ENCODE measurements around the gene CD163L1. TPM values are rescaled to one million over a fixed set of nuclear protein-coding genes. Genes with fewer than 3 reads are reported as not detected.
"Not testable (repeated sequence)": the region's sequence is repeated elsewhere in the genome, so short reads cannot be mapped to it uniquely, and the experiment has no call there.

The CD163L1 gene
- polyA plus RNA-seq (2014; cell fraction: cytosol; rRNA removed) = 2.5 and 6.8 TPM in 2 replicates
- polyA plus RNA-seq (2014; cell fraction: nucleus; rRNA removed) = 5.2 and 8.2 TPM in 2 replicates

DNA sequence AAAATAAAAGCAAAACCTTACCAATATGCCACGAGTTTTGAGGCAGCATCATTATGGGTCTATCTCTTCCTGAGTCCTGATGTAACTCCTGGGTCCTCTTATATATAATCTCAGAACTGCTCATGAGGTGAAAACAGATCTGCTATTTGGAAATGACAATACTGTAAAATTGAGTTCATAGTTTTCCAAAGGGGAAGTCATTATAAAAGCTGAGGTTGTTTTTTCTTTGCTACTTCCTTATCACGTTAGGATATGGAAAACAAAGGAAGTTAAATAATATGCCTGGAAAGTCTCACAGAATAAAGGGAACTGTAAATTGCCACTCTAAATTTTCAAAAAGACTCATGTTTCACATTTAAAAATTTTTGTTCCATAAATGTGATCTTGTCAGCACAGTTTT lies at the start of gene CD163L1:
Gene CD163L1, minus strand, starts transcription at position 78 of the 400 bp plus-strand sequence. Its CDS starts 26 bp downstream, at position 52.
- no peak for DNase-seq (ENCODE audit: low spot score)

DNA sequence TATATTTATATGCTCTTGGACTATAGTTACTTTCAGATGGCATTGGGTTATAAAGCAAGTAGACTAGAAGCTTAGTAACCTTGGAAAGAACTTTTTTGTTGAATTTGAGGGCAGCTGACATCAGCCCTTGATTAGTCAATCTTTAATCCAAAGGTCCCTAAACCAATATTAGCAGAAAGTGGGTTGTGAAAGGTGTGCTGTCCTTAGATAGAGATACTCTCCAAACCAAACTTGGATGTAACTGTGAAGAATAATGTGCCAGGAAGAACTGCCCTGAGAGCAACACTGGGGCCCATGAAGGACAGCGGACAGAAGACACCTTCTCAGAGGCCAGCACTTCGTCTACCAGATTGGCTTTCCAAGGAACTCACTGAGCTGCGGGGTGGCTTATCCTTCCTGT lies 49.1 kb upstream of the CD163L1 start:
- DNase-seq (ENCODE audit: low spot score) = no peak

DNA sequence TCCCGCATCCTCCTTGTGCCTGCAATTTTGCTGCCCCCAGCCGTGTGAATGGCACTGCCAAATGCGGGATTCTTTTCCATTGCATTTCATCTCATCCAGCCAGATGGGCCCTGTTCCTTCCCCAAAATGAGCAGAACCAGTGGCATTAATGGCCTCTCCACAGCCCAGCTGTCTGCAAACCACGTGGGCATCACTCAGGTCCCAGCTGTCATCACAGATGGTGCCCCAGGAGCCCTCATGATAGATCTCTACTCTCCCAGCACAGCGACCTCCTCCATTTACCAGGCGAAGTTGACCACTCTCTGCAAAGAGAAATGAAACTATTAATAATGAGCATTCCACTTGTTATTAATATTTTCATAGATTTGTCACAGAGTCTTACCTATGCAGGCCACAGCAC lies 42.6 kb upstream of the CD163L1 start:
- no peak for DNase-seq (ENCODE audit: low spot score)

DNA sequence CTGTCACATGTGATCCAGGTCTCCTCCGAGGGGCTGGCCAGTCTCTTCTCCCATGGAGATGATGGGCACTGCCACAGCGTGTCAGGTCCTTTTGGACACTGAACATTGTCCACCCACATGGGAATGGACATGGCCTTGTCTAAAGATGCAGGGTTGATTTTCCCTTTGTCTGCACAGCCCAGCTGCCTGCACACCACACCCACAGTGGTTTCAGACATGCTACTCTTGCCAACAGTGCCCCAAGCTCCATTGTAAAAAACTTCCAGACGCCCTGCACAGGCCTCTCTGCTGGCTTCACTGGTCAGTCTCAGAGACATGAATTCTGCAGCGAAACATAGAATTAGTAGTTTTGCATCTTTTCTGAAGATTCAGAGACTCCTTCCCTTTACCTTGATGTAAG lies 41.1 kb upstream of the CD163L1 start:
- DNase-seq (ENCODE audit: low spot score) = no peak

DNA sequence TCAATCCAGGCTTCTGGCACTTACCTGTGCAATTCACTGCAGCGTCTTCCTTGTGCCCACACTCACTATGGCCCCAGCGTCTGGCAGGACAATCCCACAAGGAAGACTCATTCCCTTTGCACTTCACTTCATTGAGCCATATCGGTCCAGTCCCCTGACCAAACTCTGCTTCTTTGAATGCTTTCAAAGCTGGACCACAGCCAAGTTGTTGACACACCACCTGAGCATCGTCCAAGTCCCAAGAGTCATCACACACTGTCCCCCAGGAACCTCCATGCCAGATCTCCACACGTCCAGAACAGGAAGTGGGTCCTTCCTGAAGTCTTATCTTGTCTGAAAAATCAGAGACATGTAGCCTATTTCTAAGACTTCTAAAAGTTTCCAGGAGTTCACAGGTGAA lies 39.4 kb upstream of the CD163L1 start:
- no peak for DNase-seq (ENCODE audit: low spot score)

DNA sequence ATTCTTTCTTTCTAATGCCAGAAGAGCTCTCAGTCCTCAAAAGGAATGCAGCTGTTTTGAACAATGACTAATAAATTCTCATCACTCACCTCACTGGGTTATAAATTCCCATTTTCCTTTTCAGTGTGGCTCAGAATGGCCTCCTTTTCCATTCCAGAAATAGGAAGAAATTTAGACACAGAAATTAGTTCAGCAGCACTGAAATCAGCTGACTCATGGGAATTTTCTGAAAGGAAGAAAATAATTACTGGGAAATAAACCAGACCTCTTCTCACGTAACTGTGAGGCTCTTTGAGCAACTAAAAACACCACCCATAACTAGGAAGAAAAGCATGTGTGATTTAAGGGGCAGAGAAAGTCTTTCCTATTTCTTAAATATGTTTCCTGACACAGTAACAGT lies 35.8 kb upstream of the CD163L1 start:
- DNase-seq (ENCODE audit: low spot score) = no peak

DNA sequence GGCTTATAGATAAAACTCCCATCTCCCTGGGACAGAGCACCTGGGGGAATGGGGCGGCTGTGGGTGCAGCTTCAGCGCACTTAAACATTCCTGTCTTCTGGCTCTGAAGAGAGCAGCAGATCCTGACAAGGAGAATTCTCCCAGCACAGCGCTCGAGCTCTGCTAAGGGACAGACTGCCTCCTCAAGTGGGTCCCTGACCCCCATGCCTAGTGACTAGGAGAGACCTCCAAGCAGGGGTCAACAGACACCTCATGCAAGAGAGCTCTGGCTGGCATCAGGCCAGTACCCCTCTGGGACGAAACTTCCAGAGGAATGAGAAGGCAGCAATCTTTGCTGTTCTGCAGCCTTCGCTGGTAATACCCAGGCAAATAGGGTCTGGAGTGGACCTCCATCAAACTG lies 28.1 kb upstream of the CD163L1 start:
- no peak for DNase-seq (ENCODE audit: low spot score)

DNA sequence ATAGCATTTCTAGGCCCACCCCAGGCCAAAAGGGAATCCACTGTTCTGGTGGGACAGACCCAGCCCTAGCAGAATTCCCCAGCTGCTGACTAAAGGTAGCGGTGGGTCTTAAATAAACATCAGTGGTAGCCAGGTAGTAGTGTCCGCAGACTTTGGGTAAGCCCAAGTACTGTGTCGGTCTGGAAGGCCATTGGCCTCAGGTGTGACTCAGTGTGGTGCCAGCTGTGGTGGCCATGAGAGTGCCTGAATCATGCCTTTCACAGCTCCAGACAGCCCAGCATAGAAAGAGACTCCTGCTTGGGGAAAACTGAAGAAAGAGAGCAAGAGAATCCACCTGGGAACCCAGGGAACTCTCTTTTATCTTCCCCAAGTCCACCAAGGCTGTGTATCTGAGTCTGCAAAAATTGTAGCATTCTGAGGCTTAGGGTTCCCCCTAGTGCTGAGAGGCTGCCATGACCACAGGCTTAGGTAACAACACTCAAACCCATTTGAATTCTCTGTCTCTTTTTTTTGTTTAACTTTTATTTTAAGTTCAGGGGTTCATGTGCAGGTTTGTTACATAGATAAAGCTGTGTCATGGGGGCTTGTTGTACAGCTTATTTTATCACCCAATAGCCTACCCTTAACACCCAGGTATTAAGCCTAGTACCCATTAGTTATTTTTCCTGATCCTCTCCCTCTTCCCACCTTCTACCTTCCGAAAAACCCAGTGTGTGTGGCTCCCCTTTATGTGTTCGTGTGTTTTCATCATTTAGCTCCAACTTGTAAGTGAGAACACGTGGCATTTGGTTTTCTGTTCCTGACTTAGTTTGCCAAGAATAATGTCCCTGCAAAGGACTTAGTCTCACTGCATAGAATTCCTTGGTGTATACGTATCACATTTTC lies 16.7 kb upstream of the CD163L1 start:
- DNase-seq (ENCODE audit: low spot score) = peak; percentile 37

DNA sequence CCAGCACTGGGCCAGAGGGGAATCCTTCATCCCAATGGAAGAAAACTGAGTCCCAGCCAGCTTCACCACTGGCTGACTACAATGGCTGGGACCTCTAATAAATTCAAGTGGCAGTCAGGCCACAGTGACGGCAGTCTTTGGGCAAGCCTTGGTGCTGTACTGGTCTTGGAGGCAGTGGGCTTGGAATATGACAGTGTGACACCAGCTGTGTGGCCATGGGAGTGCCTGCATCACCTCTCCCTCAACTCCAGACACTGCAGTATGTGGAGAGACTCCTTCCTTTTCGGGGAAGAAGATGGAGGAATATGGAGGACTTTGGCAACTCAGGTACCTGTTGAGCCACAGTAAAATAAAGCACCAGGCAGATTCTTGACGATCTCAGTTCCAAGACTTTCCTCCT lies 16.0 kb upstream of the CD163L1 start:
- no peak for DNase-seq (ENCODE audit: low spot score)

DNA sequence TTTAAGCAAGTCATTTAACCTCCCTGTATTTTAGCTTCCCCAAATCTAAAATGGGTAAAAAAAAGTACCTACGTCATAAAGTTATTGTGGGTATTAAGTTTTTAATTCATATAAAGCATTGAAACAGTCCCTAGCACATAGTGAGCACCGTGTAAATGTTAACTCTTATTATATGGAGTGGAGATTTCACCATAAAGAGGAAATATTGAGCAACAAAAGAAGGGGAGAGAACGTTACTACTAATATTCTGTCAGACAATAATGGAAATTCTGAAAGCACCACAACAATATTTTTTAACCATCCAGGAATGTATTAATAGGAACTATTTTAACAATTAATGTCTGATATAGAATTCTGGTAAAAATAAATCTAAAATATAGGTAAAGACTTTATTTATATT lies 7.8 kb upstream of the CD163L1 start:
- DNase-seq (ENCODE audit: low spot score) = no peak

DNA sequence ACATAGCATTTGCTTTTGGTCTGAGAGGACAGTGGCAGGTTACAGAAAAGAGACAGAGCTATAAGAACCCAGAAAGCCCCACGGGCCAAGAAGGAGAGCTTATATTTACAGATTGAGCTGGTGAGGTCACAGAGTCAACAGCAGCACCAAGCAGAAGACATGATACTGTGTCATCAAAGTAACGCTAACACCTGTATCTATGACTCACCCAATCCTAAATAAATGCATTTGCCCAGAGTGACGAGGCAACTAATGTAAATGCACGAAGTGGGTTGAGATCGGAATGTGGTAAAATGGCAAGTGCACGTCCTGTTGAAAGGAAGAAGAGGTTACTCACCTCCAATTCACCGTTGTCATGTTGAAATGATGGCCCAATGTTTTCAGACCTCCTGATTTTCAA lies 6.7 kb upstream of the CD163L1 start:
- no peak for DNase-seq (ENCODE audit: low spot score)

DNA sequence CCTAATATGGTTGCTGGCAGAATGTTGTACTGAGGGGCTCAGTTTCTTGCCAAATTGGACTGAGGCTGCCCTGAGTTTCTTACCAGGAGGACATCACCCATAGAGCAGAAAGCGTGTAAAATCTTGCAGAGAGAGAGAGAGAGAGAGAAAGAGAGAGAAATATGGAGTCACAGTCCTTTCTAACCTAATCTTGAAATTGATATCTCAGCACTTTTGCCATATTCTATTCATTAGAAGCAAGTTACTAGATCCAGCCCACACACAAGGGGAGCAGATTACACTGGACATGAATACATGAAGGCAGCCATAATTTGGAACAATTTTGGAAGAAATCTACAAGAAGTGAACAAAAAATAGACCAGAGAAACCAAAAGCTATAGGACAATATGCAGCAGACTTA lies 4.1 kb upstream of the CD163L1 start:
- DNase-seq (ENCODE audit: low spot score) = no peak

DNA sequence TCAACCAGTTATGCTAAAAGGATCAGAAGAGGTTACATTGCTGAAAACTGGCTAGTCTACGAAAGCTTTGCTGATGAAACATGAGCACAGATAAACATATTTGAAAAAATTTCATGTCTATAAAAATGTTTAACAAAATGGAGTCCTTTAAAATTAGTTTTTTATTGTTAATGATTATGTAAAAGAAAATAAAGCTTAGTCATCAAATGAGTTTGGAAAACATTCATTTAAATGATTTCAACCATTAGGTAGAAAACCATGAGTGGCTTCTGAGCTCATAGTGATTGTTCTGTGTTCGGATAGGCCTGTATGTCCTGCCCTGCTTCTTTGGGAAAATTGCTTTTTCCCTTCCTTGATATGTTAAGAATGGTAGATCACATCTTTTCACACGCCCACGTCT lies 584 bp upstream of the CD163L1 start:
- DNase-seq (ENCODE audit: low spot score) = no peak

DNA sequence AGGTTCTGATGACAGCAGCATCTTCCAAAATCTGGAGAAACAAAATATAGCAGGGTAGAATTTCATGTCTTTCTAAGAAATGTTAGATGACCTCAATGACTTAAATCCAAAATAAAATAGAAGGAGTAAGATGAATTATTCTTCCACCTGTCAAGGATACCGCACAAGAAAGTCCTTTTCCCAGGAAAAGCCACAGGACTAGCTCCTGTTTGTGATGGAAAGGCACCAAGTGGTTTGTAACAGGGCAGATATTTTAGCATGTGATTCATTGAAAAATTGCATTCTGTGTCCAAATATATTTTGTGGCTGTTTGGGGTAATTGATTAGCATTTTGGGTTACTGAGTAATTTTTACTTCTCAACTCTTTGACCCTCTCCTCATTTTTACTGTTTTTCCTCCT lies 2.7 kb downstream of the CD163L1 start:
- no peak for DNase-seq (ENCODE audit: low spot score)

DNA sequence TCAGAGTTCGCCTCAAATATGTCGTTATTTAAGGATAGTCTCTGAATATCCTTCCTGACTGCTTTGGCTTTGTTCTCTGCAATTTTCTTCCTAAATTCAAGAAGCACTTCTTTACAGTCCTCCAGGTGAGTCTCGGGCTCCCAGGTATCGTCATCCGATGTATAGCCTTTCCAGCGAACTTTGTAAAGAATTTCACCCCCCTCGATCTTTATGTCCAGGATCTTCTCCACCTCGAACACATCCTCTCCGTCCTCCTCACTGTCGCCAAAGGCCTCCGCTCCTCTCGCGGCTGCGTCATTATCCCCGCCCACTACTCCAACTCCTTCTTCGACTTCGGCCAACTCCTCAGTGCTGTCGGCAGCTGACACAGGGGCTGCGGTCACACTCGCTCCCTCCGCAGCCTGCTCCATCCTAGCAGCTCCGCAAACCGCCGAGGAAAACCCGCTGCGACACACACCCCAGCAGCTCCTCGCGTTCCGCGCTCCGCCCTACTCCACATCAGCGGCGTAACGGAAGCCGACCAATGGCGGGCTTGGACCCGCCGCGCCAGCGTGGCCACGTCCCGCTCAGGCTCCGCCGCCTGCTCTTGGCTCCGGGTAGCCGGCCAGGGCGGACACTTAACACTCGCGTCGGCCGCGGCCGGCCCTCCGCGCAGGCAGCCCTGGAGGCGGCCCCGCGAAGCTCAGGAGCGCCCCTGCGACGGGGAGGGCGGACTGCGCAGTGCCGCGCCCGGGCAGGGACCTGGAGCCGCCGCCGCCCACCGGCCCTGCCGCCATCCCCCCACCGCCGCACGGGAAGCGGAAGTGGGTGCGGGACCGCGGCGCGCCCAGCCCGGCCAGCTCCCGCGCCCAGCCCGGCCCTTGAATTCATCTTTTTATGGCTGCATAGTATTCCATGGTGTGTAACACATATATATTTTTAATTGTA lies 4.1 kb downstream of the CD163L1 start:
- peak; percentile 61 for DNase-seq (ENCODE audit: low spot score)

DNA sequence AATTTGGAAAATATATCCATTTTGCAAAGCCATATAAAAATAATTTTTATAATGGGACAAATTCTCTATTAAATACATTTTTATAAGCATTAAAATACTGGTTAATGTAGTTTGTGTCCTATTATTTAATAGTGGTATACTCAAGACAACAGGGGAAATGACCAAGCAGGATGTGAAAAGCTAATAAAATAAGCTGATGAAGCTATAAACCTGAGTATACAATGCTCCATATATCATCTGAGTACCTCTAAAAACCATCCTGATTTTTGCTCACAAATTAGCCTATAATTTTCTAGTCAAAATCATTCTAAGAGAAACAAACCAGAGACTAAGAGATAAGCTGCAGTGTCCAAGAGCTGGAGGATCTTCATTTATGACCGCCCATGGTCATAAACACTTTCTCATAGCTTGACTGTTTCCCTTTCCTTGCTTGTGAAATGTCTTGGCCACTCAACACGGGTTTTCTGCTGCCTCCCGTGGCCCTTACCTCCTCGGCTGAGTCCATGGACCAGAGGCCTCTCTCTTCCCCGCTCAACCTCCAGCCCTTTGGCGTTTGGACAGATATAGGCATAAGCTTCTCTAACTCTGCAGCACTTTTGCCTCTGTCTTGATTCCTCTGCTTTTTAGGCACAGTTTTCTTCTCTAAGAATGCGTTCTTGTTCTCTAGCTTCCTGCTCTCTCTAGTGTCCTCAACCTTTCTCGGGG lies 5.5 kb downstream of the CD163L1 start:
- peak; percentile 7 for DNase-seq (ENCODE audit: low spot score)

DNA sequence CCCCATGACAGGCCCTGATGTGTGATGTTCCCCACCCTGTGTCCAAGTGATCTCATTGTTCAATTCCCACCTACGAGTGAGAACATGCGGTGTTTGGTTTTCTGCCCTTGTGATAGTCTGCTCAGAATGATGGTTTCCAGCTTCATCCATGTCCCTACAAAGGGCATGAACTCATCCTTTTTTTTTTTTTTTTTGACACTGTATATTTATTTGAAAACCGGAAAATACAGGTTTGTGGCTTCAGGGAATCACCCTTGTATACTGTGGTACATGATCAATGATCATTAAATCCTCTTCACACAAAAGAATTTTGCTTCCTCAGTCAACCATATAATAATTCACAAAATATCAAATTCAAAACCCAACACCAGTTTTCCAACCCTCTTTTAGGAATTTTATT lies 6.5 kb downstream of the CD163L1 start:
- DNase-seq (ENCODE audit: low spot score) = not testable (repeated sequence)

DNA sequence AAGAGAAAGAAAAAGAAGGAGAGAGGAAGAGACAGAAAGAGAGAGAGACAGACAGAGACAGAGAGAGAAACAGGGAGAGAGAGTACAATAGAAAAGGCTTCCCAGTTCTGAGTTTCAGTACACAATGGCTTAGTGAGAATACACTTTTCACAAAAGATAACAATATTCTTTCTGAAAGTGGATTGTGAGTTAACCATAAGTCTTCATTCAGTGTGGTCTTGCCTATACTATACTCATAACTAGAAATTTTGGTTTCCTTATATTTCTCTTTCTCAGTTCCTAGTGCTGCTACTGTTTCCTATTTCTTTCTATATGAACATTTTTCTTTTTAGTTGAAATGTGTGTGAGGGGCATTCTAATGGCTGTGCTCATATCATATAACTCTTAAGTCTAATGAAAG lies 9.3 kb downstream of the CD163L1 start:
- no peak for DNase-seq (ENCODE audit: low spot score)

DNA sequence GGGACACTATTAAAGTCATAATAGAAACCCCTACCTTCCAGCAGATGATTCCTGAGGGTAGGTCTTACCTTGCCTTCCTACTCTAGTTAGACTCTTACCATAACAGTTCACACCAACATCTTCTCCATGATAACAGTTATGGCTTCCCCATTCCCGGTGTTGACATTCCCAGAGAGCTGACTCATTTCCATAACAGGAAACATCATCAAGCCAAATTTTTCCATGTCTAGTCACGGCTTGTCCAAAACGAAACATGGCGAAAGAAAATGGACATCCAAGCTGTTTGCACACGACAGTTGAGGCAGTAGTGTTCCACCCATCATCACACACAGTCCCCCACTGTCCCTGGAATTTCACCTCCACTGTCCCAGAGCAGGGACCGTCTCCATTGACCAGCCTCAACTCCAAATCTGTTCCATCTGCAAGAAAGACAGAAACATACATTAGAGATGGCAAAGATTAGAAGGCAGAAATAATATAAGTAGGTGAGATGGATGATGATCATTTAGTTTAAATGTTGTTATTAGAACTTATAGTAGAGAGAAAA lies 10.6 kb downstream of the CD163L1 start:
- DNase-seq (ENCODE audit: low spot score) = no peak

DNA sequence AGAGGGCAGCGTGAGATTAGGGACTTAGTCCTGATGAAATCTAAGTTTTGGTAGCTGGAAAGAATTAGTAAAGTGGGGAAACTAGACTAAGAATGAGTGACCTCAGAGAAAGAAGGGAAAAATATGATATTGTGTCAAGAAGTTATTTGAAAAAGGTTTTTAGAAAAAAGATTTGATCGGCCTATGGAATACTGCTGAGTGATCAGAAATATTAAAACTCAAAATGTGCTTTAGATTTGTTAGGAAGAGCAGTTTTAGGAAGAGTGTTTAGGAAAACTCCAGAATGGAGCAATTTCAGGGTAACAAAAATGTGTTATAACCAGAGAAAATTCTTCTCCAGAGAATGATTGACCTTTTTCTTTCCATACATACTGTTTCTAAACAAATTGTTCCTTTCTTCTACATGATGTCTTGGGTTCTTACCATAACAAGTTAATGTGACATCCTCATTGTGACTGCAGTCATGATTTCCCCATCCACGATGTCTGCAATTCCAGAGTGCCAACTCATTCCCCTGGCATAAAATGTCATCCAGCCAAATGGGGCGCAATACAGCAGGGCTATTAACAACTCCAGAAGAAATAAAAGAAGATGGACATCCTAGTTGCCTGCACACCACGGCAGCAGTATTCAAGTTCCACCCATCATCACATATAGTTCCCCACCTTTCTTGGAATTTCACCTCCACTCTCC lies 11.8 kb downstream of the CD163L1 start:
- DNase-seq (ENCODE audit: low spot score) = no peak

DNA sequence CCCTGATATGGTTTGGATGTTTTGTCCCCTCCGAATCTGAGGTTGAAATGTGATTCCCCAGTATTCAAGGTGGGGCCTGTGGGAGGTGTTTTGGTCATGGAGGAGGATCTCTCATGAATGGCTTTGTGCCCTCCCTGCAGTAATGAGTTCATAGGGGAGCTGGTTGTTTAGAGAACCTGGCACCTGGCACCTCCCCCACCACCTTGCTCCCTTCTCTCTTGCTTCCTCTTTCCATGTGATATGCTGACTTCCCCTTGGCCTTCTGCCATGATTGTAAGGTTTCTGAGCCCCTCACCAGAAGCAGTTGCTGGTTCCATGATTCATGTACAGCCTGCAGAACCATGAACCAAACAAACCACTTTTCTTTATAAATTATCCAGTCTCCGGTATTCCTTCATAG lies 32.6 kb downstream of the CD163L1 start:
- DNase-seq (ENCODE audit: low spot score) = no peak
